GM18951 (cell line): ENCODE results near the gene DPF3.

ENCODE experiments used
- POLR2A ChIP-seq: IDR thresholded peaks from 4 replicates; pipeline ENCODE4 v1.6.1; 2011; ENCODE audit warnings: mild to moderate bottlenecking; ENCODE audit not compliant: insufficient read length, insufficient read depth; ENCODE audit errors: extremely low read depth
- in situ Hi-C: fragments of 300-500 bp; cut with MboI; formaldehyde crosslinking; loops from one replicate; pipeline ENCODE4 v1.12.0; 2022; ENCODE audit warnings: low sequenced_read_pairs, mixed read lengths, inconsistent platforms; ENCODE audit not compliant: unreplicated experiment

The DPF3 gene

DNA sequence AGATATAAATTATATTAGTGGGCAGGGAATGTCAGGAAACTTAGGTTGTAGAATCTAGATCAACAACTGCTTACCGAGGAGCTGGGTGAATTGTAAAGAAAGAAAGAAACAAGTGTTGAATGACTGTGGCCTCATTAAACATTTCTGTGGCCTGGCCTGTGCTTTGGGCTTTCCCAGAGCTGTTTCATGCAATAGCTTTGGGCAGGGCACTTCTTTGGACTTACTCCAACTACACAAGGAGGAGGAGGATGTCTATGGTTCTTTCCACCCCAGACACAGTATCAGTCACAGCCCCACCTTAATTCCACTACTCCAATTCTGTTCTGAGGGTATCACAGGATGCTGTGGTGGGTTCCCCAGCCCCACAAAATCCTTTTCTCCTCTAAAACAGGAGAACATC is 38.0 kb downstream of the DPF3 start:
- in situ Hi-C loops = no loop called here
- no peak for TF ChIP-seq POLR2A

DNA sequence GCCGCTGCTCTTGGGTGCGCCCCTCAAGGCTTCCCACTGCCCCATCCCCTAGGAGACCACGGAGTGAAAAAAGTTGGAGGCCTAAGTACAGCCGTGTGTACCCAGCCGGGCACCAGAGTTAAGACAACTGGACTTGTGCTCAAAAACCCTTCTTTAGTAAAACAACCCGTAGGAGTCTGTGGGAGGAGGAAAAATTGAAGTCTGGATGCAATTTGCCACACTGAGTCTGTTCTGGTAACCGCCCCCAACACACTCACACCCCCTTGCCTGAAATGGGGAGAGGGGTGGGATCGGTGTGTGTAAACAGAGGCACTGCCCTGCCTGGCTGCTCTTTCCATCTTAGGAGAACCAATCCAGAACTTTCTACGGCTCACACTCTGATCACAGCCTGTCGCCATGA is 41.7 kb downstream of the DPF3 start:
- in situ Hi-C loops = no loop called here
- TF ChIP-seq POLR2A = no peak

DNA sequence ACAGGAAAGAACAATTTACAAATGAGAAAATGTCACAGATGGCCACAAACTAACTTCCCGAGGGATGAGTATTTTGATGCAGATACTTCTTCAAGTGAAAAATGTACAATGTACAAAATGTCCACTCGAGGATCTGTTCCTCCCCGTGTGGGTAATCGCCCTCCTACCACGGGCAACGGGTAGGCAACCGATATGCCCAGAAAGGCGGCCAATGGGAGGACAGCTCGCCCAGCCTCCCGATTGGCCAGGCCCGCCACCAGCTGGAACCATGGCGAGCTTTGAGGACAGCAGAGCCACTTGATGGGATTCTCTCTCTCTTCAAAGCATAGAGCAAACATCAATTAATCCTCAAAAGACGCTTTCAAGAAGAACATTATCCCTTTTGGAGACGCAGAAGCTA is 42.3 kb downstream of the DPF3 start:
- in situ Hi-C loops = no loop called here
- TF ChIP-seq POLR2A = no peak

DNA sequence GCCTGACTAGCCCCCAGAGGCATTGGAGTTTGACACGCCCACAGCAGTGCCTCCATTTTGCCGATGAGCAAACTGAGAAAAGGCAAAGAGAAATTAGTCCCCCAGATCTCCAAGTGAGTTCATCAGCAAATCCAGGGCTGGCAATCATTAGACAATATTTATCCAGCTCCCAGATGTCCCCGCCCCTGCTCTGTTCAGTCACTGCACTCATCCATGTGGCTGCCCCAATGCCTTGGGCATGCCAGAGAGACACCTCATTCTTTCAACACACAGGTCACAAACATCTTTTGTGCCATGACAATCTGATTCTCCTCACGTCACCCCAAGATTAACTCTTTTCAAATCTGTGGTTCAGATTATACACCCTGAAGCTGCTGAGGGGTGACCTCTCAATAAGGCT is 43.5 kb downstream of the DPF3 start:
- no peak for TF ChIP-seq POLR2A
- in situ Hi-C loops = no loop called here

DNA sequence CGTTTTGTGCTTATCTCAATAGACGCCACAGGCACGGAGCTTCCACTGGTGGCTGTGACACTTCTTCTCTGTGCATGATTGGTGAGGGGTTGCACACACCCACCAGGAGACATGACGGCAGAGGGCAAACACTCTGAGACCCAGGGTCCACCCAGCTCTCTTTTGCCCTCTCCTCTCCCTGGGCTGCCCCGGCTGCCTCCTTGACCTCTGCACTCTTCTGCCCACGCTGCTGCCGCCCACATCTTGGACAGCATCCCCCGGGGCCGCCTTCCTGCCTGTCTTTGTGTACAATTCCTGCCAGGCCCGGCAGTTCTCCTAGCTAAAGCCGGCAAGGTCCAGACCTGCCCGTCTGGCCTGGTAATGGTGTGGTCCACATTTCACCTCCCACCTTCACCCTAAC is 44.7 kb downstream of the DPF3 start:
- TF ChIP-seq POLR2A = no peak
- in situ Hi-C loops = no loop called here

DNA sequence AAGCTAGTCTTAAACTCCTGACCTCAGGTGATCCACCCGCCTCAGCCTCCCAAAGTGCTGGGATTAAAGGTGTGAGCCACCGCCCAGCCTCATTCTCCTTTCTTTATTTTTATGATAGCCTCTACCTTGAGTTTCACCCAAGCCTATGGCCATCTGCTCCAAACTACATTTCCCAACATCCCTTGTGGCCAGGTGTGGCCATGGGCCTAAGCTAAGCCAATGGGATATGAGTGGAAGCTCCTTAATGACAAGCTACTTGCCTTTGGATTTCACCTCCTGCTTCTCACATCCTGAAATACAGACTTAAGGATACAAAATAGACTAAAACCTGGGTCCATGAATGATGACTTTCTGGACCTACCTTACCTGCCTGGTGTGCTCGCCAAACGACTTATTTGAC is 46.2 kb downstream of the DPF3 start:
- no peak for TF ChIP-seq POLR2A
- in situ Hi-C loops = no loop called here

DNA sequence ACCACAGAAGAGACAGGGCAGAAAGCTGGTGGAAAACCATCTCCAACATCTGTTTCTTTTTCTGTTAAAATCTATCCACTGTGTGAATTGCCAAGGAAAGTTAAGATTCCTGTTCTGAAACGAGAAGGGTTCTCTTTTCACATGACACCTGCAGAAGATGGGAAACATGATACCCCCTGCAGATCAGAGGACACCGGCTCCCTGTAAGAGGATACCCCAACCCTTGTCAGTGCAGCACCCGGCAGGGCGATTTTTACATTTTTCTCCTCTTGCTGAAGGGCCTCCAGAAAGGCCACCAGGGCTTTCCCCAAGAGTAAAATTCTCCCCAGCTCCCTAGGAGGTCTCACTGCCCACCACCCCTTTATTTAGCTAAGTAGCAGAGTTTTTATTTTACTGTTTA is 48.2 kb downstream of the DPF3 start:
- no peak for TF ChIP-seq POLR2A
- in situ Hi-C loops = no loop called here

DNA sequence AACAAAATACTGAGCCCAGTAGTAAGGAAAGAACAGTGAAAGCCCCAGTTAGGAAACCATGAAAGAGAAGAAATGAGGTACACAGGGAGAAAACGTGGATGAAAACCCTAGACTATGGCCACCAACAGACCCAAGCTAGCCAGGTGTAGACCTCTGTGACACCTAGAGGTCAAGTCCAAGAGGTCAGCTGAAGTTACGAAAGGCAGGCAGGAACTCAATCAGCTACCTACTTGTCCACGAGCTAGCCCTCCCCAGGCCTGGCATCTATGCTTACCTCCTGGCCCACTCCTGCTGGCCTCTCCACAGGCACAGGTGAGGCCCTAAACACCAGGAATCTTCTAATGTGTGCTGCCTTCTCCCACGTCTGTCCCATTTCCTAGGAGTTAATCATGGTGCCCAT is 48.7 kb downstream of the DPF3 start:
- in situ Hi-C loops = no loop called here
- TF ChIP-seq POLR2A = no peak

DNA sequence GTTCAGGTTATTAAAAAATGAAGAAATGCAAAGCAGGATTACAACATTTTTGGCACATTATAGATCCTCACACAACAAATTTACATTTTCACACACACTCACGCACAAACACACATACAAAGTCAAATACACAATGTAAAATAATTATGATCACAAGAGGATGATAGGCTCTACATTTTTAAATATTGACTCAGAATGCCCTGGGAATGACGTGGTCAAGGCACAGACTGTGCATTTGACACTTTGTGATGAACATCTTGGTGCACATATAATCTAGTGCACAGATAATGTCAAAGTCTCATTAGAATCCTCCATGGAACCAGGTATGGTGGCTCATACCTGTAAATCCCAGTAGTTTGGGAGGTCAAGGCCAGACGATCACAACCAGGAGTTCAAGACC is 49.4 kb downstream of the DPF3 start:
- in situ Hi-C loops = no loop called here
- TF ChIP-seq POLR2A = no peak

DNA sequence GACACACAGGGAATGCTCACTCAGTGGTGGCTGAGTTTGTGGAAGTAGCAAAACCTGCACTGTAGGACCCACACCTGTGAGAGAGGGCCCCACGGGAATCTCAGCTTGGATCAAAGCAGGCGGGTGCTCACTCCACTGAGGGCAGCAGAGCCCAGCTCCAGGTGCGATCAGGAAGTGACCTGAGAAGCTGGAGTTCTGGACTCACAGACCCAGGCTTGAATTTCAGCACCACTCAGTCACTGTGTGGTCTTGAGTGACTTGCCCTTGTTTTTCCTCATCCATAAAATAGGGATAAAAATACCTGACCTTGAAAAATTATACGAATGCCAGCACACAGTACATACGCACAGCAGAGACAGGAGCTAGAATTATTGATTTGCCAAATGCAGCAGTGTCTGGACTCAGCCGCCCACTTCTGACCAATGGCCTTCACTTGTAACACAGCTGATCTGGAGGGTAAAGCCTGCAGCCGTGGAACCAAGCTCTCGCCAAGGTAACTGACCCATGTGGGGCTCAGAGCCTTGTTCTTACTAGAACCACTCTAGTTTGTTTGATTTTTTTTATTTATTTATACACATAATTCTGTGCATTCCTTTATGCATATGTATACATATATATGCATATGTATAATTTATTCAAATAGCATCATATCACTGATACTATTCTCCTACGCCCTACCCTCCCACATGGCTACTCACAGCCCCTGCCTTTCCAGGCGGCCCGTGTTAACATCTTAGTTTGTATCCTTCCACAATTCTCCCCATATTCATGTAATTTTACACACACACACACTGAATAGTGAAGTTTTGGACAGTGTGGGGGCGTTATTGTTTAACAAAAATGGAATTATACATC is 53.9 kb downstream of the DPF3 start:
- in situ Hi-C loops = no loop called here
- TF ChIP-seq POLR2A = no peak

DNA sequence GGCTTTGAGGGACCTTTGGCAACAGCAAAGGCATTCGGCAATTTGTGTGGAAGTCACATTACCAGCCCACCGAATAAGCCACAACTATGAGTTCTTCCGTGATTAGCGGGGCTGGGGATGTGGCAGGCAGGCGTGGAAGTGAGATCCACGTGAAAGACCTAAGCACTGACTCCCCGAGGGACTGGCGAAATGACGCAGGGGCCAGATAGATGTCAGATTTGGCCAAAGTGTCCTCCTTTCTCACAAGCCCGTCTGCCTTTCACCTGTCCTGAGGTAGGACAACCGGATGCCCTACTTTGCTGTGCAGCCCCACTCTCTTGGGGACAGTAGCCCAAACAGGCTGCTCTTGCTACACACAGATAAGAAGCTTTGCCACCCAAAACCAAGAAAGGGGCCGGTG is 54.5 kb downstream of the DPF3 start:
- TF ChIP-seq POLR2A = no peak
- in situ Hi-C loops = no loop called here

DNA sequence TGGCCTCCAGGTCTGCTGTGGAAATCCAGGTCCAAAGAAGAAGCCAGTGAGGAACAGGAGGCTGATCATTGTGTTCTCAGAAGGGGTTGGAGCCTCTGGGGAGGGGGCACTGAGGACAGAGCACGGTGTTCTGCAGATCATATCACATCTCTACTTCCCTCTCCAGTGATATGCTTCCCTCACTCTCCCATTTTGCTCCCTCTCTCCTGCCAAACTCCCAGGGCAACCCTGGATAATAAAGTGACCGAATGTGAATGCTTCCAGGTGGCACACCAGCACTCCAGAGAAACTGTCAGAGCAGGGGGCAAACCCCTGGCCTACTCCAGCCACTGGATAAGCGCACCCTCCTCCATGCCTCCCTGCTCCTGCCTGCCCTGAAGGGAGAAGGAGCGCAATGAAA is 57.8 kb downstream of the DPF3 start:
- in situ Hi-C loops = no loop called here
- no peak for TF ChIP-seq POLR2A

DNA sequence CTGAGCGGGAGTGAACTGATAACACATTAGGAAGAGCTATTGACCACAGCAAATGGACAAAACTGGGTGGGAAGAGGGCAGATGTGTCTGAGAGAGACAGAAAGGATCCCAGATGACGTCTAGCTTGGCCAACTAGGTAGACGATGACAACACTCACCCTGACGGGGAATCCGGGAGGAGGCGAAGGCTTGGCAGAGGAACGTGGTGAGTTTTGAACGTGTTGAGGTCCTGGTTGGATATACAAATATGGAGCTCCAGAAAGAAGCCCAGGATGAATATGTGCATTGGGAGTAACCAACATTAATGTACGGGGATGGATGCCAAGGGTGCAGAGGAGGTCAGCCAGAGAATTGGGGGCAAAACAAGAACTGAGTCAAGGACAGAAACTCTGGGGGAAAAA is 60.7 kb downstream of the DPF3 start:
- in situ Hi-C loops = no loop called here
- TF ChIP-seq POLR2A = no peak

DNA sequence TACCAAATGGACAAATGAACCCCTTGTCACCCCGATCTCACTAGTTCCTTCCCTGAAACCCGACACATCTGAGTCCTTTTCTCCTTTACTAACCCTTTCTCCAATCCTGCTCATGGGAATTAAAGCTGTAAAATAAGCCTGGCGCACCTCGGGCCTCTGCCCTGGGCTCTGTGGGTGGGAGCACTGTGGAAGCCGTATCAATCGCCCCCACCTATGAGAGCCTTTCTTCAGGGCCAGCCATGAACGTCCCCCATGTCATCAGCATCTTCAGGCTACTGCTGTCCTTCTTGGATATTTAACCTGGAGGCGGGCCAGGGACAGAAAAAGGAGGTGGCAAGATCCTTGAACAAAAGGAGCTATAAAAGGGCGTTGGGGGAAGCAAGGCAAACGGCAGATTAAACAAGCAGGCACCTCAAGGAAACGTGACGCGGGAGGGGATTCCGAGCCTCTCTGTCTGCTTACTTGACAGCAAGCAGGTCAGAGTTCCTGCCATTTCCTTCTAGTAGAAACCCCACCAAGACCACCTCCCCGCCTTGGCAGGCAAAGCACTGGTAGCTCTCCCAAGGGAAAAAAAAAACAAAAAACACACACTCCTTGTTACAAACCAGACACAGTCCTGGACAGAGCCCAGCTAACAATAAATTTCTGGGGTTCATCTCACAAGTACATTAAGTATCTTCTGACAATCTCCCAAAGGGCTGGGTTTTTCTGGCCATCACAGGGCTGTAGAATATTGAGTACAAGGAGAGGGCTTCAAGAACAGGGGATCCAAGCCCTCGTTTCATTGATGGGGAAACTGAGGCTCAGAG is 62.9 kb downstream of the DPF3 start:
- in situ Hi-C loops = no loop called here
- no peak for TF ChIP-seq POLR2A
